MM.1S (cell line): Measurements from ENCODE around the gene TJP2.

Source experiments
- DNase-seq: peaks from one replicate; pipeline ENCODE4 v3.0.0-alpha.2; 2015
- H2AFZ ChIP-seq: fragments of 300-600 bp; sonication (generic); 2 replicates; pipeline ENCODE4 v1.6.0; 2016; ENCODE audit warnings: antibody characterized with exemption, low read length
- H3F3A ChIP-seq: fragments of 300-600 bp; sonication (generic); 2 replicates; pipeline ENCODE4 v1.6.1; 2016; ENCODE audit warnings: mild to moderate bottlenecking, antibody characterized with exemption, low read length, moderate library complexity, mixed read lengths; ENCODE audit not compliant: insufficient read depth
- H3K27ac ChIP-seq: fragments of 300-600 bp; sonication (generic); 2 replicates; pipeline ENCODE4 v1.5.1; 2016; ENCODE audit warnings: mild to moderate bottlenecking, low read length
- H3K27me3 ChIP-seq: fragments of 300-600 bp; sonication (generic); replicated peaks from 2 replicates; pipeline ENCODE4 v1.6.0; 2016; ENCODE audit warnings: low read length; ENCODE audit not compliant: insufficient read depth
- H3K36me3 ChIP-seq: fragments of 300-600 bp; sonication (generic); replicated peaks from 2 replicates; pipeline ENCODE4 v1.6.1; 2016; ENCODE audit warnings: mild to moderate bottlenecking, low read length, mixed read lengths; ENCODE audit not compliant: insufficient read depth
- H3K4me1 ChIP-seq: fragments of 300-600 bp; sonication (generic); 2 replicates; pipeline ENCODE4 v1.6.1; 2016; ENCODE audit warnings: low read length, mixed read lengths
- H3K4me2 ChIP-seq: fragments of 300-600 bp; sonication (generic); 2 replicates; pipeline ENCODE4 v1.6.0; 2016; ENCODE audit warnings: low read depth, low read length
- H3K4me3 ChIP-seq: fragments of 300-600 bp; sonication (generic); 2 replicates; pipeline ENCODE4 v1.5.1; 2016; ENCODE audit warnings: low read length, mixed read lengths
- H3K79me2 ChIP-seq: fragments of 300-600 bp; sonication (generic); 2 replicates; pipeline ENCODE4 v1.6.1; 2016; ENCODE audit warnings: mixed run types, low read length, mixed read lengths
- H3K9ac ChIP-seq: fragments of 300-600 bp; sonication (generic); 2 replicates; pipeline ENCODE4 v1.6.1; 2016; ENCODE audit warnings: low read length, mixed read lengths
- H3K9me2 ChIP-seq: fragments of 300-600 bp; sonication (generic); replicated peaks from 2 replicates; pipeline ENCODE4 v1.6.1; 2016; ENCODE audit warnings: mild to moderate bottlenecking, low read length, mixed read lengths; ENCODE audit not compliant: insufficient read depth
- H3K9me3 ChIP-seq: fragments of 300-600 bp; sonication (generic); replicated peaks from 2 replicates; pipeline ENCODE4 v1.6.1; 2016; ENCODE audit warnings: mild to moderate bottlenecking, low read length, mixed read lengths; ENCODE audit not compliant: insufficient read depth
- H4K20me1 ChIP-seq: fragments of 300-600 bp; sonication (generic); 2 replicates; pipeline ENCODE4 v1.6.1; 2016; ENCODE audit warnings: mild to moderate bottlenecking, low read length, moderate library complexity, mixed read lengths; ENCODE audit not compliant: insufficient read depth
- EZH2 ChIP-seq: fragments of 300-600 bp; sonication (generic); optimal IDR thresholded peaks from 2 replicates; pipeline ENCODE3; 2017; ENCODE audit warnings: low read depth, mild to moderate bottlenecking, antibody characterized with exemption, low read length, mixed read lengths
- EZH2phosphoT487 ChIP-seq: fragments of 300-600 bp; sonication (generic); IDR thresholded peaks from 2 replicates; pipeline ENCODE4 v1.6.1; 2018; ENCODE audit warnings: antibody characterized with exemption, low read length
- TF ChIP-seq, protein P1 (sequence below): fragments of 300-600 bp; sonication (generic); IDR thresholded peaks from 2 replicates; pipeline ENCODE4 v1.5.1; 2016; ENCODE audit warnings: antibody characterized with exemption, low read length, mixed read lengths

TJP2 gene

DNA sequence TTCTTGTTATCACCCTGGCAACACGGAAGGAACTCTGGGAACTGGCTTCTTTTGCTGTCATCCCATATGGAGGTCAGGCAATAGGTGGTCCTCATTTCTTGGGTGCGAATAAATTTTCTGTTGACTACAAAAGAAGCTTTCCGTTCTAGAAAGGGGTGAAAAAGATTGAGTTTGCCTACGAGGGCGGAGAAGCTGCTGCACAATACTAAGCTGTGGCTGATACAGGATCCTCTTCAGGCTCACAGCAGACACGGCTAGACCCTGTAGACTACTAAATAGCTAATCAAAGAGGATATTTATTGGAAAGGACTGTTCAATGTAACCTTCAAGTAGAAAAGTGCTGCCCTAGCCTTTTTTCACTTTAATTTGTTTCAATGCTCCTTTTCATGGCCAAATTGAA is 58.1 kb downstream of the TJP2 start:
- Histone ChIP-seq H3K9me3 (no peaks in the 10 kb centered on the region), H3K27me3 (no peaks in the 10 kb centered on the region), H3K79me2 (no peaks in the 10 kb centered on the region), H3K4me1 (no peaks in the 10 kb centered on the region), H3F3A (no peaks in the 10 kb centered on the region), H3K27ac (no peak overlapping the region), H3K4me3 (no peak overlapping the region), H3K9me2 (no peaks in the 10 kb centered on the region), H3K36me3 (peaks cover 5% of the 10 kb centered on the region; the same call in 1 of the 2 replicates), H4K20me1 (no peaks in the 10 kb centered on the region), H3K9ac (no peak overlapping the region), H2AFZ (no peak overlapping the region), H3K4me2 (no peak overlapping the region)
- no peak for DNase-seq
- TF ChIP-seq EZH2 (no peak), EZH2phosphoT487 (no peak)
- TF ChIP-seq, protein P1, sequence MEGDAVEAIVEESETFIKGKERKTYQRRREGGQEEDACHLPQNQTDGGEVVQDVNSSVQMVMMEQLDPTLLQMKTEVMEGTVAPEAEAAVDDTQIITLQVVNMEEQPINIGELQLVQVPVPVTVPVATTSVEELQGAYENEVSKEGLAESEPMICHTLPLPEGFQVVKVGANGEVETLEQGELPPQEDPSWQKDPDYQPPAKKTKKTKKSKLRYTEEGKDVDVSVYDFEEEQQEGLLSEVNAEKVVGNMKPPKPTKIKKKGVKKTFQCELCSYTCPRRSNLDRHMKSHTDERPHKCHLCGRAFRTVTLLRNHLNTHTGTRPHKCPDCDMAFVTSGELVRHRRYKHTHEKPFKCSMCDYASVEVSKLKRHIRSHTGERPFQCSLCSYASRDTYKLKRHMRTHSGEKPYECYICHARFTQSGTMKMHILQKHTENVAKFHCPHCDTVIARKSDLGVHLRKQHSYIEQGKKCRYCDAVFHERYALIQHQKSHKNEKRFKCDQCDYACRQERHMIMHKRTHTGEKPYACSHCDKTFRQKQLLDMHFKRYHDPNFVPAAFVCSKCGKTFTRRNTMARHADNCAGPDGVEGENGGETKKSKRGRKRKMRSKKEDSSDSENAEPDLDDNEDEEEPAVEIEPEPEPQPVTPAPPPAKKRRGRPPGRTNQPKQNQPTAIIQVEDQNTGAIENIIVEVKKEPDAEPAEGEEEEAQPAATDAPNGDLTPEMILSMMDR, result no peak

DNA sequence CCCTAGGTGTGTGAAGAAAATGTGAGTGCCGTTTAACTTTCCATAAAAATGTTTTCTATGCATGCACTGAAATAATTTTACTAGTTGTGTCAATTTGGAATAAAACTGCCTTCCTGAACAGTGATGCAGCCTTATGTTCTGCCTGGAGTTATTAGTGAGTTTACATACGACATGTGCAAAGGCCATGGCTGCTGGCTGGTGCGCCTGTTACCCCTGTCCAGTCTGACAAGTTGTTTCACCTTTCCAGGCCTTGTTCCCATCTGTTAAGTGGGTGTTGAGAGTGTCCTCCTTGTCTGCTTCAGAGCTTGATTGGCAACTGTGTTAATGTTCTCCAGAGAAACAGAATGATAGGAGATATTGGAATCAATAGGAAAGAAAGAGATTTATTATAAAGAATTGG is 60.6 kb downstream of the TJP2 start:
- H3K4me3 ChIP-seq, result no peak overlapping the region
- H3F3A ChIP-seq, result no peaks in the 10 kb centered on the region
- no peaks in the 10 kb centered on the region for H3K27me3 ChIP-seq
- no peaks in the 10 kb centered on the region for H3K79me2 ChIP-seq
- no peak overlapping the region for H3K4me2 ChIP-seq
- no peak overlapping the region for H3K9ac ChIP-seq
- no peaks in the 10 kb centered on the region for H3K9me2 ChIP-seq
- no peaks in the 10 kb centered on the region for H3K9me3 ChIP-seq
- H4K20me1 ChIP-seq, result no peaks in the 10 kb centered on the region
- H3K36me3 ChIP-seq, result no peaks in the 10 kb centered on the region
- H3K4me1 ChIP-seq, result no peaks in the 10 kb centered on the region
- H3K27ac ChIP-seq, result no peak overlapping the region
- DNase-seq, result no peak
- H2AFZ ChIP-seq, result no peak overlapping the region
- TF ChIP-seq EZH2phosphoT487, result no peak
- TF ChIP-seq, protein P1, result no peak
- TF ChIP-seq EZH2, result no peak

DNA sequence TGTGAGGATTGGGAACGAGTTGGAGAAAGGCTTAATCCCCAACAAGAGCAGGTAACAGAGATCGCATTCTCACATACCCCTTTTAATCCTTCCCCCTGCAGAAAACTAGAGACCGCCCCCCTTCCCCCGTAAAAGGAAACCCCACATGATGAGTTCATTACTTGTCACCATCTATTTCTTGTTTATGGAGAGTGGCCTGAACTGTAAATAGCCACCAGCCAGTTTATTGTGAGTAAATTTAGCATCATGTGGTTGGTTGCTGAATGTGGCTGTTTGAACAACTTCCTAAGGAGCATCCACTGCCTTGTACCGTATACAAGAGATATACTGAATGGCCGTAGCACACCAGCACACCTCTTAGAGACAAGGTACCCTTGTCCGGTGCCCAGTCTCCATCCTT is 62.1 kb downstream of the TJP2 start:
- Histone ChIP-seq H3K4me1 (no peaks in the 10 kb centered on the region), H3K4me3 (no peak overlapping the region), H3K36me3 (0 out of 2 replicates have a peak, but pooled peaks cover 7% of the 10 kb centered on the region), H3F3A (no peaks in the 10 kb centered on the region), H2AFZ (no peak overlapping the region), H3K9ac (no peak overlapping the region), H3K27ac (no peak overlapping the region), H3K9me3 (no peaks in the 10 kb centered on the region), H3K79me2 (no peaks in the 10 kb centered on the region), H4K20me1 (no peaks in the 10 kb centered on the region), H3K27me3 (no peaks in the 10 kb centered on the region), H3K4me2 (no peak overlapping the region), H3K9me2 (no peaks in the 10 kb centered on the region)
- no peak for DNase-seq
- no peak for TF ChIP-seq EZH2phosphoT487
- no peak for TF ChIP-seq EZH2
- TF ChIP-seq, protein P1, result no peak
